Fibroblast of upper back skin (primary cell): ENCODE measurements around the gene KIF21B.
"Not testable (repeated sequence)": the region's sequence is repeated elsewhere in the genome, so short reads cannot be mapped to it uniquely, and the experiment has no call there.

ENCODE experiments used
- DNase-seq: peaks from one replicate; pipeline ENCODE4 v3.0.0-alpha.2; 2013

The KIF21B gene

DNA sequence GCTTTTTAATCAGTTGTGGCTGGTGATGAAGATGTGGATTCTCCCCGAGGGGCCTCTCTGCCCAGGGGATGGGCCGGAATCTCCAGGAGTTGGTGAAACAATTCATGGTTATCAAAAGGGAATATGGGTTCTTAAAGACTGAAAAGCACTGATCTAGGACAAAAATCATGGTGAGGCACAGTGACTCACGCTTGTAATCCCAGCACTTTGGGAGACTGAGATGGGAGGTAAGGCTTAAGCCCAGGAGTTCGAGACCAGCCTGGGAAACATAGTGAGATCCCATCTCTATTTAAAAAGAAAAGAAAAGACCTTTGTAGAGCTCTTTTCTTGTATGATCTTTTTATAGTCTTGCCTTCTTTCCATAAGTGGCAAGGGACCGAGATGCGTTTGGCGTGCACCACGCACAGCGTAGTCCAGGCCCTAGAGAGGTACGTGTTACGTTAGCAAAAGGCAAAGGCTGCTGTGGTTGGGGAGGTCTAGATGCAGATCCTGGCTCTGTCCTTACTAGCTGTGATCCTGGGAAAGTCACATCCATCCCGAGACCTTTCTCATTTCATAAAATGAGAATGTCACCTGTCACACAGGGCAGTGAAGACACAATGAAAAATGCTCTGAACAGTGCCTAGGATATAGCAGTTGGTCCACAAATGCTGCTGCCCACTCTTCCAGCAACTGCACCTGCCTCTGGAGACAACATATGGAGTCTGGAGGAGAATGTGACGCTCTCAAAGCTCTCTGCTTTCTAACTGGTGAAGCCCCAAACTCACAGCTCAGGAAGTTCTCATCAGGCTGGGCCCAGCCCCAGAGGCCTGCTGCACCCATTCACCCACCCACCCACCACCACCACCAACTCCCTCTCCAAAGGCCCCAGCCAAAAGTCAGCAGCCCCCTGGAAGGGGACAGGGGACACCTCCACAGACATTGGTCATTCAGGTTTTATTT, 54.8 kb downstream of the KIF21B start:
- DNase-seq: no peak

DNA sequence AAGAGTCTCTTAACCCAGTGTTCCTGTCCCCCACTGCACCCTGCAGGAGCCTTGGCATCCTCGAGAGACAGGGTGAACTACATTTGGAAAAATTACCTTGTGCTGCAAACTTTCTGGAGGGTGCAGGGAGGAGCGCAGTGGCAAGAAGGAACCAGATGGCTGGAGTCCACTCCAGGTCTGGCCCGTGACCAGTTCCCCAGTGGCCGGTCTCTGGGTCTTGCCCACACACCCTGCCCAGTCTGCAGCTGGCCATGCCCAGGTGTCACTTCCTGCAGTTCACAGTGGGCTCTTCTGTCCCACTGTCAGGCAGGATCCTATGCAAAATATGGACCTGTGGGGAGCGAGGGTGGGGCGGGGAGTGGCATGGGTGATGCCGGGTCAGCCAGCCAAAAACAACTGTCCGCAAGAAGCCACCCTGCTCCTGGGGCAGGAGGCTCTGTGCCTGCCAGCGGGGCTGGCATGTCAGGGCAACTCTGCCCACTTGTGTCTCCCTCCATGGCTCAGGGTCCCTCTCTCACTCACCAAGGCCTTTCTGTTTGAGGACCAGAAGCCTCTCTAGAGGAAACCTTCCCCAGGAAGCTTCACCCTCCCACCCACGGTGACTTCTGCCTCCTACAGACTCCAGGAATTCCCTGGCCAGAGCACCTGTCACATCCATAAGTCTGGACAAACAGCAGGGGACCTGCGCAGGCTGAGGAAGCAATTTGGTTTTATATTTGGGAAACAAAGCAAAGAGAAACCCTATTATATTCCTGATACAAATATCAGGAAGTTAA, 55.6 kb downstream of the KIF21B start:
- DNase-seq: no peak

DNA sequence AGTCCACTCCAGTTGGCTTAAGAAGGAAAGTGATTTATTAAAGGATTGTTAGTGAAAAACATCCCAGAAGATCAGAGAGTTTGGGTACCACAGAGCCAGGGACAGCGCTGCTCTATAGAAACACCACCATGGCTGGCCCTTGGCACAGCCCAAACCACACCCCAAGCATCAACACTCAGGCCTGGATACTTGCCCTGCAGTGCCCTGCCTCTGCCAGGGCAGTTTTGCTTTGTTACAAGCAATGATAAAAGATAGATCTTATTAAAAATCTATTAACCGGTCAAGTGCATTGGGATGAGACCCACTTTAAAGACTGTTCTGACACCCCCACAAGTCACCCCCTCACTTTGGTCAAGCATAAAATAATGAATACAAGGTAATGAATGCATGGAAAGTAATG, 56.6 kb downstream of the KIF21B start:
- DNase-seq: no peak

DNA sequence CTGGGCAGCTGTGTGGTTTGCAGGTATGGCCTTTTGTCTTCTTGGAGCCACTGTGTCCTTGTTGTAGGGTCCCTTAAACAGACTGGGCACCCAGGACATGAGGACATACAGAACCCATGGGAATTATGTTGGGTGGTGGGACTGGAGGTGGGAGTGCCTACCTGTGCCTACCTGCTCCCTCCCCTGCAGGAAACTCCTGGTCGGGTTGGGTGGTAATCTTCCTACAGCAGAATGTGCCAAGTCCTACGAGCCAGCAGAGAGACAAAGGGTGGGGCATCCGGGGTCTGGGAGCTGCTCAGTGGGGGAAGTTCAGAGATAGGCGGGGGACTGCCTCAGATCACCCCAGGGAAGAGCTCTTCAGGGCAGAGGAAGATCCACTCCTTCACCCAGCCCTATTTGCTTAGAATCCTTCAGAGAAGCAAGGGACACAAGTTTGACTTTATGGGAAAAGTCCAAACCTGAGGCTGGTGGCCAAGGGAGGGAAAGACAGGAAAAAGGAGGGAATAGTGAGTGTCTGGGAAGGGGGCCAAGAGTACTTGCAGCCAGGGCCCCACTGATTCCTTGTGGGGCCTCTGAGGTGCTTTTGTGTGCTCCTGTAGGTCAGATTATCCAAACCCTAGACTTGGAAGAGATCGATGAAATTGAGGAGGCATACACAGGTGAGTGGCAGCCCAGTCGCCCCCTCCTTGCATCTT, 58.3 kb downstream of the KIF21B start:
- no peak for DNase-seq

DNA sequence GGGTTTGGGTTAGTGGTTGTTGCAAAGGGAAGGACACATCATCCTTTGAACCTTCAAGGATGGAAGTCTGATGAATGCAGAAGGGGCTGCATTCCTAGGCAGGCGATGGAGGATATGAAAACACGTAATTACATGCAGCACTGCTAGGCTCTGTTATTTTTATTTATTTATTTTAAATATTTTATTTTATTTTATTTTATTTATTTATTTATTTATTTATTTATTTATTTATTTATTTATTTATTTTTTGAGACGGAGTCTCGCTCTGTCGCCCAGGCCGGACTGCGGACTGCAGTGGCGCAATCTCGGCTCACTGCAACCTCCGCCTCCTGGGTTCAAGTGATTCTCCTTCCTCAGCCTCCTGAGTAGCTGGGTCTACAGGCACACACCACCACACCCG, 59.6 kb downstream of the KIF21B start:
- DNase-seq: not testable (repeated sequence)

DNA sequence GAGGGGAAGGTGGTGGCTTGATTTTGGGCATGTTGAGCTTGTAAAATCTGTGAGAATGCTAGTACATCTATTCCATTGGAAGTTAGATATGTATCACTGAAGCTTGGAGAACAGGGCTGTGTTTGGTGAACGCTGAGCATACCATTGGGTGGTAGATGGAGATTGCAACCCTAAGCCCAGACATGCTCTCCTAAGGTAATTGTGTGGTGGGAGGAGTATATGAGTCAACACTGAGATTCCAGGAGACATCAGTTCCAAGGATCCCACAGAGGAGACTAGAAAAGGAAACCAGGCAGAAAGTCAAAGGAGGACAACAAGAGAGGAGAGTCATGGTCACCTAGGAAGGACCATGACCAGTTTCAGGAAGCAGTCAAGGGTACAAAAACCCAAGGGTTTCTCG, 60.4 kb downstream of the KIF21B start:
- DNase-seq: no peak

DNA sequence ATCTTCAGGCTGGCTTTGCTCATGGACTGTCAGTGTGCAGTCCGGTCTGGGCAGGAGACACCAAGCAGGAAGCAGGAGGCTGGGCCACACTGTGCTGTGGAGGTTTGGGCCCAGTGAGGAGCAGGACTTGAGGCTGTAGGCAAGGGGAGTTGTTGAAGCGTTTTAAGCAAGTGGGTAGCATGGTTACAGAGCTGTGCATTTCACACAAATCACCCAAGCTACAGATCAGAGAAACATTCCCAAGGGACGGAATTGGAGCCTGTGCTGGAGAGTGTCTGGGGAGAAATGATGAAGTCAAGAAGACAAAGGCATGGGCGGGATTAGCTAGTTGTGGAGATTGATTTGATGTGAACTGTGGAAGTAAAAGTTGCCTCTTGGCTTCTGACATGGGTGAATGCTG, 60.9 kb downstream of the KIF21B start:
- DNase-seq: no peak

DNA sequence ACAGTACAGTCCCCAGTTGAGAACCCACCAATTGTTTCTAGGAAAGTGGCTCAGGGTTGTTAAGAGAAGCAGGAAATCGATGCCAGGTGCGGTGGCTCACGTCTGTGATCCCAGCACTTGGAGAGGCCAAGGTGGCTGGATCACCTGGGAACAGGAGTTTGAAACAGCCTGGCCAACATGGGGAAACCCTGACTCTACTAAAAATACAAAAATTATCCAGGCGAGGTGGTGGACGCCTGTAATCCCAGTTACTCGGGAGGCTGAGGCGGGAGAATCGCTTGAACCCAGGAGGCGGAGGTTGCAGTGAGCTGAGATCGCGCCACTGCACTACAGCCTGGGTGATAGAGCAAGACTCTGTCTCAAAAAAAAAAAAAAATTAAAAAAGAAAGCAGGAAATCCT, 61.4 kb downstream of the KIF21B start:
- DNase-seq: not testable (repeated sequence)

DNA sequence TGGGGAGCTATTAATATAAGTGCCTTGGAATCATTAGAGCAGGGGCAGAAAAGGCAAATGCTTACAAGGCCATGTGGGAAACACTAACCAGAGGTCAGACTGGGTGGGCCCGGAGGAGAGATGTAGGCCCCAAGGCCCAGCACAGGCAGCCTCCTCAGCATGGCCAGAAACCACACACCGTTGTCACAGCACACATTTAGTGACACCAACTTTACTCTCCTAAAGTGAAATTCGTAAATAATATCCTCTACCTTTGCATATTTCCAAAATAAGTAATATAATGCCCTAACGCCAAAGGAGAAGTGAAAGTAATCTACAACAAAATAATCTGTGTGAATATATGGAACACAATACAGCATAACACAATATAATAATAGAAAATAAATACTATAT, 62.6 kb downstream of the KIF21B start:
- no peak for DNase-seq

DNA sequence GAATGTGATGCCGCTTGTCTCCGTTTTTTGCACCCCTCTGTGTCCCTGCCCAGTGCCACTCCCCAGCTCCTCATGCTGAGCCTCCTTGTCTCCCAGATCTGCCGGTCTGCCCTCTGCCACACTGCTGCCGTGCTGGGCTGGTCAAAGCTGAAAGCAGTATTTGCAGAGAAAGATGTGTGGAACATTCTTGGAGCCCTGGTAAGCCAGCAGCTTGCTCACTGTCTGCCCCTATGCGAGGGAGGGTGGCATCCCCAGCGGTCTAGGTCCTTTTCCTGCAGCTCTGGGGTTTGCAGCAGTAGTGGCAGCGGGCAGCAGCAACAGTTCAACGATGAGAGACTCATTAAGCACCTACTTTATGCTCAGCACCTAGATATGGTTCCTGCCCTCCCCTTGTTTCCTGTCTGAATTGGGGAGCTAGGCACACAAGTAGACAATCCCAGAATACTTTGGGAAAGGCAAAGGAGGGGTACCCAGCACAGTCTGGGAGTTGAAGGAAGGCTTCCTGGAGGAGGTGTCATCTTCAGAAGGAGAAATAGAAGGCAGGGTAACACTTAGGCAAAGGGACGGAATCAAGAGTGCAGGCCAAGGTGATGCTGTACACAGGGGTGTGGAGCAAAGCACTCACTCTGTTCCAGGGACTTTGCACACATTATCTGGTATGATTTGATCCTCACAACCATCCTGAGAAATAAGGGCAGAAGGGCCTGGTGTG, 63.1 kb downstream of the KIF21B start:
- no peak for DNase-seq

DNA sequence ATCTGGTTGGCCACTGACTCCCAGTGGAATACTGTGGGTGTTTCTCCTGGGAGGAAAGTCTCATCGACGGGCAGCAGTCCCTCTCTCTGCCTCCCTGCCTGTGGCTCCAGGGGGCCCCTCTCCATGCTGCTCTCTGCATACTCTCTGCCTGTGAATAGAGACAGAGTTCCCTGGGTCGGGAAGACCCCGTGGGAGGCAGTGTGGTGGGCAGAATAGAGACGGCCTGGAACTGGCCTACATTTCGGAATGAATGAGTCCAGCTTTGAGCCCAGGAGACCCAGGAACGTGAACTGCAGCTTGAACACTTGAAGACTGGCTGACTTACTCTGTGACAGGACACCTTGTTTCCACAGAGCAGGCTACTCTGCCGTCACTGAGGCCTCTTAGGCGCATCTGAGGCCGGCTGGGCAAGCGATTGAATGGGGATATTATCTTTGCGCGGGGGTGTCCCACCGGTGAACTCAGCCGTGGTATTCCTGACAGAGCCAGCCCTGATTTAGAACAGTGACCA, 64.0 kb downstream of the KIF21B start:
- no peak for DNase-seq

DNA sequence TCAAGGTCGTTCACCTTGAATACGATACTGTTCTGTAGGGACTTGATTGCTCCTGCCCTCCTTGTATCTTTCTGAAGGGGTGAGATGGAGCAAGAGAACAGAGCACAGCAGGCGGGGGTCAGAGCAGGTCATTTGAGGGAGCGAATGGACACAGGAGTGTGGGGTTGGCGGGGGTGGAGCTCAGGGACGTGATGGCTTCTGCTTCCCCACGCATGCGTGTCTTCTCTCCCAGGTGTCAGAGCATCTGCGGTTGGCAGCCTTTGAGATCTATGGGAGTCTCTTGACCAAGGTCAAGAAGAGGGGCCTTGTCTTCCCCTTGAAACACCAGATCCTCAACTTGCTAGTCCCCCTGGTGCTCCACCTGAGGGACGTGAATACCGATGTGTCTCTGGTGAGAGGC, 64.9 kb downstream of the KIF21B start:
- no peak for DNase-seq

DNA sequence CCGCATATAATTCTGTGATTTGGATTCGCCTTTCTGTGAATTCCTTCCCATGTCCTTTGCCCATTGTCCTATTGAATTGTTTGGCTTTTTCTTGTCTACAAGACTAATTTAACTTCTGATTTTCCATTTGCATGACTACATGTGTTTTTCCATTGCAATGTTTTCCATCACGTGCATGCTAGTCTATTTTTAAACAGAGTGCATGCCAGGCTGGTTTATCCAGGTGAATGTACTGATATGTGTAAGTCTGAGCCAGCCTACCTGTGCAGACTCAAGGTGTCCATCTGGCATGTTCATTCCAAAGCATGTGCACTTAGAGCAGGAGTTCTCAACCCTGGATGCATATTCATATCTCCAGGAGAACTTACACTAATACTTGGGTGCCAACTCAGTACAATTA, 69.1 kb downstream of the KIF21B start:
- no peak for DNase-seq

DNA sequence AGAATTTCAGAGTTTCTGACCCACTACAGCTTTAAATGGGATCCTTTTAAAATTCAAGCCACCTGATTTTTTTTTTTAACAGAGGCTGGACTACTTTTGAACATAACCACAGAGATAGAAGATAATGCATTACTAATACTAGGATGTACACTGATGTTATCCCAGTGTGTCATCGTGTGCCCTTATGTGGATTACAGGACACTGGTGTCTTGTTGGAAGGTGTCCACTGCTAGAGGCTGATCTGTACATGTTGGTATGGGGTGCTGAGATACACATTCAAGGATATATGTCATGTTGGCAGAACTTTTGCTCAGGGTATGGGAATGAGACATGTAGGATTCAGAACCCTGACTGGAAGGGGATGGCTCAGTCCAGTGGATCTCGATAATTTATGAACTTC, 72.5 kb downstream of the KIF21B start:
- DNase-seq: peak; percentile 4

DNA sequence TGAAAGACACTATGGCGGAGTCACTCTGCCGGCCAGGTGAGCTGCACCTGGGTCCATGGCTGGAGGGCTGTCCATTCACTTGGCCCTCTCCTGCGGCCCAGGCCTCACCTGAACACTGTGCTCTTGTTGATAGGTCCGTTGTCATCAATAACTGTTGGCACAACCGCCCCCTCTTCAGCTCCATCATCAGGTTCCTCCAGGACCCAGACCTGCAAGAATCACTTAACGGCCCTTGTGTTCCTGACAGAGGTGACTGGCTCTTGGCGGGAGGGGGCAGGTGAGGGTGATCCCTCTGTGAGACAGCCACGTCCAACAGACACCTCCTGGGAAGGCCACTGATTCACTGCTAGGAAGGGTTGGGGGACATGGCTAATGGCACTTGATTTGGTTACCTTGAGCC, 73.9 kb downstream of the KIF21B start:
- no peak for DNase-seq

DNA sequence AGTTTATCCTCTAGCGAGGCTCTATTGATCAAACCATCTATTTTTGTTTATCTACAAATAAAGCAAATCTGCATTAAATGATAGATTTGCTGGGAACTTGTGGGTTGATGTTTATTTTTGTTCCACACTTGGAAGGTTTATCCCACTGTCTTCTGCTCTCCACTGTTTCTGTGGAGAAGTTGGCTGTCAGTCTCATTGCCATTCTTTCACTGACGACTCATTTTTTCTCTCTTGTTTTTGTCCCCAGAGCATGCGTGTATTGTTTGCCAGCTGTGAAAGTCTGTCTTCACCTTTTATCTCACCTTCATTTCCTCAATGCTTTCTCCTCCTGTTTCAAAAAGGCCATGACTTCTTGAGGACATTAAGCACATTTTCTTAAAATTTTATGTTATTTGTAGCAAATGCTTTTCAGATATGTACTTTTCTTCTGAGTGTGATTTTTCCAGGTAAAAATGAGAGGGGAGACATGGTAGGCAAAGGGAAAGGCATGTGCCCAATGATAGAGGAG, 76.4 kb downstream of the KIF21B start:
- DNase-seq: no peak

DNA sequence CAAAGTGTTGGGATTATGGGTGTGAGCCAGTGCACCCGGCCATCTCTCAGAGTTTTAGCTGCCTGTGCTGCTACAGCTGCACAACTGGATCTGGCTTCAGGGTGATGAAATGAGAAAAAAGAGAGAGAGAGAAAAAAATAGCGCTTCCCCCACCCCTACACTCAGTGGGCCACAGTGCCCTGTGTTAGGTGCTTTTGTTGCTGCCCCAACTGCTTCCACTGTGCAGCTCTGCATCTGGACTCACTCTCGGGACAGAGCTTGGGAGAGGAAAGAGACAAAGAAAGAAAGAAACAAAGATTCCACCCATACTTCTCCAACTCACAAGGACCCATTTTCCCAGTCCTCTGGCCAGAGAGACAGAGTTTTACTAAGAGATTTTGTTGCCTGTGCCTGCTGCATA, 78.4 kb downstream of the KIF21B start:
- no peak for DNase-seq

DNA sequence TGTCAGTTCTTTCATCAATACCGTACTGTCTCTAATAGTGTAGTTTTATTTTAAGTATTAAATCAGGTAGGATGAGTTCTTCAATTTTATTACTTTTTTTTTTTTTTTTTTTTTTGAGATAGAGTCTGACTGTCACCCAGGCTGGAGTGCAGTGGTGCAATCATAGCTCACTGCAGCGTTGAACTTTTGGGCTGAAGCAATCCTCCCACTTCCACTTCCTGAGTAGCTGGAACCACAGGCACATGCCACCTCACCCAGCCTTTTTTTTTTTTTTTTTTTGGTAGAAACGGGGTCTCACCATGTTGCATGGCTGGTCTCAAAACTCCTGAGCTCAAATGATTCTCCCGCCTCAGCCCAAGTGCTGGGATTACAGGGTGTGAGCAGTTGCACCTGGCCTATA, 84.6 kb downstream of the KIF21B start:
- DNase-seq: no peak

DNA sequence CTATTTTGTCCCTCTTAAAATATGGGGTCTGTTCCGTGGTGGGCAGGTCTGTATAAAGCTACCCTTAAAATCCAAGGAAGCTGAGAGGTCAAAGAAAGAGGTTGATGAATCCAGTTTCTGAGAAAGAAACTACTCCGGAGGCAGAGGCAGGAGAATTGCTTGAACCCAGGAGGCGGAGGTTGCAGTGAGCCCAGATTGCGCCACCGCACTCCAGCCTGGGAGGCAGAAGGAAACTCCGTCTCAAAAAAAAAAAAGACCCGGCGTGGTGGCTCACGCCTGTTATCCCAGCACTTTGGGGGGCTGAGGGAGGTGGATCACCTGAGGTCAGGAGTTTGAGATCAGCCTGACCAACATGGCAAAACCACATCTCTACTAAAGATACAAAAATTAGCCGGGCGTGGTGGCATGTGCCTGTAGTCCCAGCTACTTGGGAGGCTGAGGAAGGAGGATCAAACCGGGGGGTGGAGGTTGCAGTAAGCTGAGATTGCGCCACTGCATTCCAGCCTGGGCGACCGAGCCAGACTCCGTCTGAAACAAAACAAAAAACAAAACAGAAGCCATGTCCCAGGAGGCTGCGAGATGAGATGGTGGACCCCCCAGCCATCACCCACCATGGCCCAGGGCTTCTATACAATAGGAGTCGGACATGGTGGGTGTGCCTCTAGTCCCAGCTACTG, 88.1 kb downstream of the KIF21B start:
- DNase-seq: not testable (repeated sequence)

DNA sequence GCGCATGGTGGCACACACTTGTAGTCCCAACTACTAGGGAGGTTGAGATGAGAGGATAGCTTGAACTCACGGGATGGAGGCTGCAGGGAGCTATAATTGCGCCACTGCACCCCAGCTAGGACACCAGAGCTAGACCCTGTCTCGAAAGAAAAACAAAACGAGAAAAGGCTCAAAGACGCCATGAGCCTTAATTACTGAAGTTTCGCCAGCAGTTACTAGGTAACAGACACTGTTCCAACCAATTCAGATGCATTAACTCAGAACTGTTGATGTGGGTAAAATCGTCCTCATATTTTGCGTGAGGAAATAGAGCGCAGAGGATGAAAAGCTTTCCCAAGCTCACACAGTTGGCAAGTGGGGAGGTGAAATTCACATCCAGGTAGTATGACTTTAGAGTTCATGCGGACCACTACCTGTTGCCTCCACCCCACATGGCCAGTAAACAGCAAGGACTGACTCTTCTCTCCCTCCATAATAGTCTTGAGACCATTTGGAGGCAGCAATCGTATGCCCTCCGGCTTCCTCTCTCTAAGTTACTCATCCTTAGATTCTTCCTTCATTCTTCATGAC, 88.8 kb downstream of the KIF21B start:
- DNase-seq: no peak

DNA sequence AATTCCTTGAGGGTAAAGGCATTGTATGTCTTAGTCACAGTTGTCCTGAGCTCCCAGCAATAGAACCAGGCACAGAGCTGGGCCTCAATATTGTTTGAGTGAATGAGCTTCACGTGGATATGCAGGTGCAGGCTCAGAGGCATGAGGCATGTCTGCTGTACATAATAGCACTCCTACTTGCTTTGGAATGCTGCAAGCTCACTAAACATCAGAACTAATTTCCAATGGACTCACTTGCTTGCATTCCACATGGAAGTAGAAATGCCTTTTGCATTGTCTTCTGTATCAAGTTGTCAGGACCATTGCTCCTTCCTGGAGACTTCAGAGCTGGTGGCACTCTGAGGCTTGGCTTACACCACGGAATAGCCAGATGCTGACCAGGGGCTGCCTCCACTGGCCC, 91.7 kb downstream of the KIF21B start:
- DNase-seq: no peak
